ENCODE results near the gene YAF2.

DNA sequence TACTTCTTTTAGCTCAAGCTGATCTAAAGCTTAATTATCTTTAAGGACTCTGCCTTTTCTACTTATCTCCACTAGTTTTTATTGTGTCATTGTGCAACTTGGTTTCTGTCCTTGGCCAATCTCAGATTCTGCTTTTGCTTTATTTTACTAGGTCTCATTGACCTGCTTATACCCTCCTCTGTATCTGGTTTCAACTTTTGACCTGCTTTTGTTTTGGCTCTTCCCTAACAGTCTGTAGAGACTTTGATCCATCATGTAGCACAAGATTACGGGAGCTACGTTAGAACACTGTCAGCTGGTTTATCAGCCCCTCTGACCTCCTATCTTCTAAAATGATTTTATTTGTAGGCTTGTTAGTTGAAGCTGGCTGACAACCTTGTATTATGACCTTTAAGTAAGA, 44.2 kb upstream of the YAF2 start:
- TF ChIP-seq, protein P1, sequence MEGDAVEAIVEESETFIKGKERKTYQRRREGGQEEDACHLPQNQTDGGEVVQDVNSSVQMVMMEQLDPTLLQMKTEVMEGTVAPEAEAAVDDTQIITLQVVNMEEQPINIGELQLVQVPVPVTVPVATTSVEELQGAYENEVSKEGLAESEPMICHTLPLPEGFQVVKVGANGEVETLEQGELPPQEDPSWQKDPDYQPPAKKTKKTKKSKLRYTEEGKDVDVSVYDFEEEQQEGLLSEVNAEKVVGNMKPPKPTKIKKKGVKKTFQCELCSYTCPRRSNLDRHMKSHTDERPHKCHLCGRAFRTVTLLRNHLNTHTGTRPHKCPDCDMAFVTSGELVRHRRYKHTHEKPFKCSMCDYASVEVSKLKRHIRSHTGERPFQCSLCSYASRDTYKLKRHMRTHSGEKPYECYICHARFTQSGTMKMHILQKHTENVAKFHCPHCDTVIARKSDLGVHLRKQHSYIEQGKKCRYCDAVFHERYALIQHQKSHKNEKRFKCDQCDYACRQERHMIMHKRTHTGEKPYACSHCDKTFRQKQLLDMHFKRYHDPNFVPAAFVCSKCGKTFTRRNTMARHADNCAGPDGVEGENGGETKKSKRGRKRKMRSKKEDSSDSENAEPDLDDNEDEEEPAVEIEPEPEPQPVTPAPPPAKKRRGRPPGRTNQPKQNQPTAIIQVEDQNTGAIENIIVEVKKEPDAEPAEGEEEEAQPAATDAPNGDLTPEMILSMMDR (IDR thresholded peaks at IDR 0.05): no peak
- no peak for TF ChIP-seq POLR2A (IDR thresholded peaks at IDR 0.05)
